ENCODE data around the gene TCHHL1. TPM values are rescaled to one million over a fixed set of nuclear protein-coding genes. Genes with fewer than 3 reads are reported as not detected.

TCHHL1 gene
- total and polyA plus RNA-seq, 10 of the 15 experiments (the other 5 are each of a cell fraction or from before 2014, with no cell fraction given) = not detected

DNA sequence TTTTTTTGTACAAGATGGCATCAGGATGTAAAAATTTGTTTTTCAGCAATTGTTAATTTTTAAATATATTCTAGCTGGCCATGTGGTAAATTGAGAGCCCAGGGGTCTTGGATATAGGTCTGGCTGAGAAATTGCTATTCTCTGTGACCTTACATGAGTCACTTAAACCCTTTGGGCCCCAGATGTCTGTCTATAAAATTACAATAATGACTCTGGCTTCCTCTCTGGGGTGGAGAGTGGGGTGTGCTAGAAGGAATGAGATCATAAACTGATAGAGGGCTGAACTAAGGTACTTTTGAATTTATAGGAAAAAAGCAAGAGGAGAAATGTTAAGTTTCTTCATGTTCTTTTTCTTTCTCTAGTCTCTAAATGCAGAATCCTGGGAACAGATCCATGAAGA lies 38.8 kb upstream of the TCHHL1 start:
- no peak overlapping the region for H3K9ac ChIP-seq (ENCODE audit: control insufficient read depth, insufficient read depth, low read length)
- ChIA-PET POLR2A (no interaction called here), RAD21 (ENCODE audit: unreplicated experiment) (no interaction called here), CTCF (no interaction called here), SMC1A (ENCODE audit: uncharacterized antibody, unreplicated experiment) (no interaction called here)
- no peaks in the 10 kb centered on the region for H3K9me3 ChIP-seq (replicated peaks; ENCODE audit: control insufficient read depth, insufficient read depth, low read length)
- H3K36me3 ChIP-seq (ENCODE audit: control insufficient read depth in 2 of 2, insufficient read depth in 2 of 2, low read length in 1 of 2) = no peaks in the 10 kb centered on the region
- H3K27ac ChIP-seq (ENCODE audit: control insufficient read depth, insufficient read depth) = no peak overlapping the region
- BruUV-seq (replicated peaks) = no TSS peak
- ATAC-seq (no peak), FAIRE-seq (no peak), DNase-seq (ENCODE audit: low read depth, low spot score) (no peak)
- intact Hi-C loops (cut with micrococcal nuclease; ENCODE audit: unreplicated experiment) (no loop called here), in situ Hi-C loops (cut with MboI) (no loop called here)
- no peak overlapping the region for H3K4me2 ChIP-seq (ENCODE audit: control insufficient read depth, insufficient read depth)
- peaks cover 0 to 5% of the 10 kb centered on the region in 2 experiments; a peak in 3 of 4 replicates for H3K27me3 ChIP-seq (replicated peaks in 1 of 2; ENCODE audit: control insufficient read depth in 2 of 2, insufficient read depth in 2 of 2, low read length in 1 of 2)
- H2AFZ ChIP-seq (ENCODE audit: control insufficient read depth, low read depth, low read length) = no peak overlapping the region
- H3K4me3 ChIP-seq = no peak overlapping the region
- no peak for TF ChIP-seq ZNF217 (IDR thresholded peaks at IDR 0.05)
- TF ChIP-seq NR2F1 (conservative IDR thresholded peaks at IDR 0.05) = no peak
- TF ChIP-seq SUZ12 (IDR thresholded peaks at IDR 0.05; ENCODE audit: unreplicated experiment) = no peak
- no peak for TF ChIP-seq SIN3A (IDR thresholded peaks at IDR 0.05; ENCODE audit: low read depth, low read length)
- no peak for TF ChIP-seq KAT2A (conservative IDR thresholded peaks at IDR 0.05; ENCODE audit: control insufficient read depth, low read depth, low read length)
- no peak for TF ChIP-seq IKZF2 (IDR thresholded peaks at IDR 0.05)
- TF ChIP-seq RUNX3 (IDR thresholded peaks at IDR 0.05; ENCODE audit: low read length) = no peak
- TF ChIP-seq RAD21 (IDR thresholded peaks at IDR 0.05; ENCODE audit: insufficient read depth, low read depth, low read length) = no peak
- no peak for TF ChIP-seq CBX5 (IDR thresholded peaks at IDR 0.05; ENCODE audit: low read depth)
- TF ChIP-seq EZH2 (IDR thresholded peaks at IDR 0.05; ENCODE audit: borderline replicate concordance, control insufficient read depth, low read depth, low read length) = no peak
- no peak for TF ChIP-seq SREBF2 (IDR thresholded peaks at IDR 0.05; ENCODE audit: low read length)
- TF ChIP-seq CREM (IDR thresholded peaks at IDR 0.05; ENCODE audit: low read depth) = no peak
- no peak for TF ChIP-seq SRF (IDR thresholded peaks at IDR 0.05; ENCODE audit: low read depth in 2 of 2, low read length in 2 of 2)
- no peak for TF ChIP-seq NFXL1 (IDR thresholded peaks at IDR 0.05; ENCODE audit: borderline replicate concordance)
- TF ChIP-seq IRF4 (IDR thresholded peaks at IDR 0.05; ENCODE audit: low read depth, low read length) = no peak
- no peak for TF ChIP-seq NBN (IDR thresholded peaks at IDR 0.05)
- TF ChIP-seq BHLHE40 (IDR thresholded peaks at IDR 0.05; ENCODE audit: borderline replicate concordance in 1 of 2, low read depth in 2 of 2, low read length in 1 of 2) = no peak
- TF ChIP-seq, protein P1, sequence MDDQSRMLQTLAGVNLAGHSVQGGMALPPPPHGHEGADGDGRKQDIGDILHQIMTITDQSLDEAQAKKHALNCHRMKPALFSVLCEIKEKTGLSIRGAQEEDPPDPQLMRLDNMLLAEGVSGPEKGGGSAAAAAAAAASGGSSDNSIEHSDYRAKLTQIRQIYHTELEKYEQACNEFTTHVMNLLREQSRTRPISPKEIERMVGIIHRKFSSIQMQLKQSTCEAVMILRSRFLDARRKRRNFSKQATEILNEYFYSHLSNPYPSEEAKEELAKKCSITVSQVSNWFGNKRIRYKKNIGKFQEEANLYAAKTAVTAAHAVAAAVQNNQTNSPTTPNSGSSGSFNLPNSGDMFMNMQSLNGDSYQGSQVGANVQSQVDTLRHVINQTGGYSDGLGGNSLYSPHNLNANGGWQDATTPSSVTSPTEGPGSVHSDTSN (IDR thresholded peaks at IDR 0.05; ENCODE audit: insufficient replicate concordance, low read depth, low read length) = no peak
- no peaks in the 10 kb centered on the region for H3K4me1 ChIP-seq (ENCODE audit: control insufficient read depth, insufficient read depth, low read length)
- no peaks in the 10 kb centered on the region for H4K20me1 ChIP-seq (ENCODE audit: control insufficient read depth, insufficient read depth)
- H3K79me2 ChIP-seq (ENCODE audit: control insufficient read depth, insufficient read depth, low read length) = no peaks in the 10 kb centered on the region
